Activated naive CD8-positive, alpha-beta T cell treated with anti-CD3 and anti-CD28 coated beads, Interleukin-2, amount 50 U/mL, for 24 hours (primary cell): ENCODE data around the gene MPPED2.

ENCODE experiments used
- ATAC-seq: fragments of 150-1000 bp; cut with Tn5 transposase; one replicate; pipeline ENCODE4 v1.10.0; 2021
- DNase-seq: peaks from one replicate; pipeline ENCODE4 v3.0.0; 2021
- H3K27ac Mint-ChIP-seq: one replicate; pipeline ENCODE4 v1.8.0; 2021; ENCODE audit warnings: mild to moderate bottlenecking, mixed read lengths
- H3K27me3 Mint-ChIP-seq: one replicate; pipeline ENCODE4 v1.8.0; 2021; ENCODE audit warnings: mixed read lengths
- H3K36me3 Mint-ChIP-seq: one replicate; pipeline ENCODE4 v1.8.0; 2021; ENCODE audit warnings: low read depth, mixed read lengths
- H3K4me1 Mint-ChIP-seq: one replicate; pipeline ENCODE4 v1.8.0; 2021; ENCODE audit warnings: mixed read lengths
- H3K4me3 Mint-ChIP-seq: one replicate; pipeline ENCODE4 v1.8.0; 2021; ENCODE audit warnings: mild to moderate bottlenecking, moderate library complexity, mixed read lengths
- H3K9me3 Mint-ChIP-seq: one replicate; pipeline ENCODE4 v1.8.0; 2021; ENCODE audit warnings: mixed read lengths

The MPPED2 gene

GRCh38 chr11:30452114-30452513 lies 134.0 kb downstream of the MPPED2 start:
- Mint-ChIP-seq H3K4me1 (no peaks in the 10 kb centered on the region), H3K4me3 (no peak overlapping the region), H3K9me3 (no peaks in the 10 kb centered on the region), H3K27ac (no peak overlapping the region), H3K36me3 (no peaks in the 10 kb centered on the region), H3K27me3 (peaks cover 7% of the 10 kb centered on the region)
- DNase-seq (no peak), ATAC-seq (no peak)

GRCh38 chr11:30451626-30452025 lies 134.5 kb downstream of the MPPED2 start:
- DNase-seq: no peak
- no peak overlapping the region for H3K27ac Mint-ChIP-seq
- no peaks in the 10 kb centered on the region for H3K4me1 Mint-ChIP-seq
- ATAC-seq: no peak
- H3K4me3 Mint-ChIP-seq: no peak overlapping the region
- H3K36me3 Mint-ChIP-seq: no peaks in the 10 kb centered on the region
- no peaks in the 10 kb centered on the region for H3K9me3 Mint-ChIP-seq
- peaks cover 7% of the 10 kb centered on the region for H3K27me3 Mint-ChIP-seq

- peaks cover 6% of the 10 kb centered on the region for H3K27me3 Mint-ChIP-seq
- no peak for DNase-seq
- no peak overlapping the region for H3K27ac Mint-ChIP-seq
- H3K36me3 Mint-ChIP-seq: no peaks in the 10 kb centered on the region
- no peaks in the 10 kb centered on the region for H3K4me1 Mint-ChIP-seq
- no peak overlapping the region for H3K4me3 Mint-ChIP-seq
- no peaks in the 10 kb centered on the region for H3K9me3 Mint-ChIP-seq
- no peak for ATAC-seq
Observed at GRCh38 chr11:30451167-30451566, 135.0 kb downstream of the MPPED2 start.

- no peak for ATAC-seq
- Mint-ChIP-seq H3K36me3 (no peaks in the 10 kb centered on the region), H3K4me3 (no peak overlapping the region), H3K4me1 (no peaks in the 10 kb centered on the region), H3K27me3 (peaks cover 6% of the 10 kb centered on the region), H3K27ac (no peak overlapping the region), H3K9me3 (no peaks in the 10 kb centered on the region)
- DNase-seq: no peak
Observed at GRCh38 chr11:30447058-30447640, 139.0 kb downstream of the MPPED2 start.

- no peak for ATAC-seq
- no peak for DNase-seq
- Mint-ChIP-seq H3K36me3 (no peaks in the 10 kb centered on the region), H3K27me3 (peaks cover 6% of the 10 kb centered on the region), H3K9me3 (no peaks in the 10 kb centered on the region), H3K27ac (no peak overlapping the region), H3K4me3 (no peak overlapping the region), H3K4me1 (no peaks in the 10 kb centered on the region)
Observed at GRCh38 chr11:30446520-30446919, 139.6 kb downstream of the MPPED2 start.

GRCh38 chr11:30445056-30445455 lies 141.1 kb downstream of the MPPED2 start:
- no peak for ATAC-seq
- H3K27ac Mint-ChIP-seq: no peak overlapping the region

GRCh38 chr11:30440510-30440909 lies 145.6 kb downstream of the MPPED2 start:
- Mint-ChIP-seq H3K27me3 (no peaks in the 10 kb centered on the region), H3K9me3 (no peaks in the 10 kb centered on the region), H3K36me3 (no peaks in the 10 kb centered on the region), H3K4me3 (no peak overlapping the region), H3K4me1 (no peaks in the 10 kb centered on the region), H3K27ac (no peak overlapping the region)
- DNase-seq (no peak), ATAC-seq (no peak)

More at GRCh38 chr11:30445056-30445455, 141.1 kb downstream of the MPPED2 start:
- Mint-ChIP-seq H3K9me3 (no peaks in the 10 kb centered on the region), H3K4me1 (no peaks in the 10 kb centered on the region), H3K27me3 (peaks cover 6% of the 10 kb centered on the region), H3K4me3 (no peak overlapping the region), H3K36me3 (no peaks in the 10 kb centered on the region)
- no peak for DNase-seq

GRCh38 chr11:30436801-30437200 lies 149.4 kb downstream of the MPPED2 start:
- no peaks in the 10 kb centered on the region for H3K4me1 Mint-ChIP-seq
- no peaks in the 10 kb centered on the region for H3K36me3 Mint-ChIP-seq
- ATAC-seq (no peak), DNase-seq (no peak)
- no peaks in the 10 kb centered on the region for H3K27me3 Mint-ChIP-seq
- no peaks in the 10 kb centered on the region for H3K9me3 Mint-ChIP-seq
- no peak overlapping the region for H3K27ac Mint-ChIP-seq
- H3K4me3 Mint-ChIP-seq: no peak overlapping the region

- H3K27me3 Mint-ChIP-seq: no peaks in the 10 kb centered on the region
- H3K36me3 Mint-ChIP-seq: no peaks in the 10 kb centered on the region
Observed at GRCh38 chr11:30435488-30435887, 150.7 kb downstream of the MPPED2 start.

GRCh38 chr11:30434901-30435300 lies 151.3 kb downstream of the MPPED2 start:
- Mint-ChIP-seq H3K27ac (no peak overlapping the region), H3K9me3 (no peaks in the 10 kb centered on the region), H3K36me3 (no peaks in the 10 kb centered on the region), H3K27me3 (no peaks in the 10 kb centered on the region), H3K4me1 (no peaks in the 10 kb centered on the region), H3K4me3 (no peak overlapping the region)
- DNase-seq (no peak), ATAC-seq (no peak)

More at GRCh38 chr11:30435488-30435887, 150.7 kb downstream of the MPPED2 start:
- H3K4me1 Mint-ChIP-seq: no peaks in the 10 kb centered on the region
- DNase-seq (no peak), ATAC-seq (no peak)
- H3K27ac Mint-ChIP-seq: no peak overlapping the region
- H3K9me3 Mint-ChIP-seq: no peaks in the 10 kb centered on the region
- H3K4me3 Mint-ChIP-seq: no peak overlapping the region

GRCh38 chr11:30433831-30434230 lies 152.3 kb downstream of the MPPED2 start:
- H3K27ac Mint-ChIP-seq: no peak overlapping the region
- H3K36me3 Mint-ChIP-seq: no peaks in the 10 kb centered on the region
- no peaks in the 10 kb centered on the region for H3K27me3 Mint-ChIP-seq
- H3K4me1 Mint-ChIP-seq: no peaks in the 10 kb centered on the region
- ATAC-seq (no peak), DNase-seq (no peak)
- no peak overlapping the region for H3K4me3 Mint-ChIP-seq
- H3K9me3 Mint-ChIP-seq: no peaks in the 10 kb centered on the region

- no peak overlapping the region for H3K27ac Mint-ChIP-seq
- no peaks in the 10 kb centered on the region for H3K36me3 Mint-ChIP-seq
- no peaks in the 10 kb centered on the region for H3K27me3 Mint-ChIP-seq
- no peaks in the 10 kb centered on the region for H3K4me1 Mint-ChIP-seq
- DNase-seq: no peak
- ATAC-seq: no peak
- H3K9me3 Mint-ChIP-seq: no peaks in the 10 kb centered on the region
- no peak overlapping the region for H3K4me3 Mint-ChIP-seq
Observed at GRCh38 chr11:30432716-30433115, 153.4 kb downstream of the MPPED2 start.

GRCh38 chr11:30432178-30432577 lies 154.0 kb downstream of the MPPED2 start:
- ATAC-seq (no peak), DNase-seq (no peak)
- H3K4me3 Mint-ChIP-seq: no peak overlapping the region
- no peaks in the 10 kb centered on the region for H3K4me1 Mint-ChIP-seq
- H3K36me3 Mint-ChIP-seq: no peaks in the 10 kb centered on the region
- no peaks in the 10 kb centered on the region for H3K9me3 Mint-ChIP-seq
- H3K27me3 Mint-ChIP-seq: no peaks in the 10 kb centered on the region
- H3K27ac Mint-ChIP-seq: no peak overlapping the region

- no peak for DNase-seq
- Mint-ChIP-seq H3K4me1 (no peaks in the 10 kb centered on the region), H3K27me3 (no peaks in the 10 kb centered on the region), H3K36me3 (no peaks in the 10 kb centered on the region), H3K27ac (no peak overlapping the region), H3K9me3 (no peaks in the 10 kb centered on the region), H3K4me3 (no peak overlapping the region)
- no peak for ATAC-seq
Observed at GRCh38 chr11:30431127-30431814, 154.9 kb downstream of the MPPED2 start.

GRCh38 chr11:30429550-30429949 lies 156.6 kb downstream of the MPPED2 start:
- H3K4me3 Mint-ChIP-seq: no peak overlapping the region
- no peaks in the 10 kb centered on the region for H3K9me3 Mint-ChIP-seq
- H3K36me3 Mint-ChIP-seq: no peaks in the 10 kb centered on the region
- H3K27ac Mint-ChIP-seq: no peak overlapping the region
- DNase-seq: no peak
- no peaks in the 10 kb centered on the region for H3K27me3 Mint-ChIP-seq
- no peaks in the 10 kb centered on the region for H3K4me1 Mint-ChIP-seq
- ATAC-seq: no peak
